H1 (cell line): ENCODE results near the gene ADIPOR2. TPM values are rescaled to one million over a fixed set of nuclear protein-coding genes. Genes with fewer than 3 reads are reported as not detected.

ENCODE experiments used
- CTCF ChIA-PET: fragments of 300-600 bp; sonication (Branson Sonifier 250); formaldehyde crosslinking; loops from one replicate; lab custom pipeline; 2021; ENCODE audit not compliant: partially characterized antibody; lab: Charles Lee
- POLR2A ChIA-PET: fragments of 300-600 bp; sonication (Branson Sonifier 250); formaldehyde crosslinking; loops from one replicate; lab custom pipeline; 2021; ENCODE audit warnings: inconsistent platforms; ENCODE audit not compliant: partially characterized antibody; lab: Charles Lee
- DNase-seq, 2 experiments: peaks; one replicate each; pipeline versions ENCODE4 v3.0.0 to v3.0.0-alpha.2; 2010 to 2022; ENCODE audit warnings: low spot score in 2 of 2, low read depth in 1 of 2, mixed read lengths in 1 of 2
- FAIRE-seq: peaks from 2 replicates; lab custom pipeline; 2011; peaks lifted over from hg19 to GRCh38; lab: Jason Lieb, UNC
- H2AFZ ChIP-seq: 2 replicates; pipeline ENCODE4 v1.8.1; 2012; ENCODE audit warnings: low read length, inconsistent platforms
- H2AK5ac ChIP-seq: 2 replicates; pipeline ENCODE4 v1.6.1; 2013; ENCODE audit warnings: low read depth, low read length
- H2BK120ac ChIP-seq: replicated peaks from 2 replicates; pipeline ENCODE3; 2013; ENCODE audit warnings: low read depth, low read length, inconsistent platforms
- H2BK12ac ChIP-seq: 2 replicates; pipeline ENCODE4 v1.6.1; 2013; ENCODE audit warnings: low read depth, low read length
- H2BK15ac ChIP-seq: 2 replicates; pipeline ENCODE4 v1.6.1; 2013; ENCODE audit warnings: low read length
- H2BK20ac ChIP-seq: 2 replicates; pipeline ENCODE4 v1.6.1; 2013; ENCODE audit warnings: low read length
- H2BK5ac ChIP-seq: 2 replicates; pipeline ENCODE4 v1.6.1; 2013; ENCODE audit warnings: low read depth, low read length
- H3K14ac ChIP-seq: 2 replicates; pipeline ENCODE4 v1.6.1; 2013; ENCODE audit warnings: inconsistent platforms; ENCODE audit not compliant: insufficient read length
- H3K18ac ChIP-seq: 2 replicates; pipeline ENCODE4 v1.6.1; 2013; ENCODE audit warnings: low read length; ENCODE audit errors: extremely low read depth
- H3K23ac ChIP-seq: 2 replicates; pipeline ENCODE4 v1.6.1; 2013; ENCODE audit warnings: inconsistent platforms; ENCODE audit not compliant: insufficient read length
- H3K23me2 ChIP-seq: 2 replicates; pipeline ENCODE4 v1.6.1; 2013; ENCODE audit warnings: low read depth, low read length
- H3K27ac ChIP-seq: 2 replicates; pipeline ENCODE4 v1.6.1; 2011; ENCODE audit warnings: low read depth, low read length, inconsistent platforms
- H3K27me3 ChIP-seq, 4 experiments: replicated peaks in 1 of 4; 1 replicate in 1 of 4; 2 replicates in 3 of 4; pipeline versions ENCODE4 v1.6.1 to v1.8.1; 2011 to 2013; ENCODE audit warnings: low read length in 3 of 4, mild to moderate bottlenecking in 3 of 4, inconsistent platforms in 2 of 4, mixed read lengths in 2 of 4, moderate library complexity in 1 of 4; ENCODE audit not compliant: control insufficient read depth in 3 of 4, insufficient read depth in 3 of 4; ENCODE audit errors: extremely low read depth in 1 of 4
- H3K36me3 ChIP-seq, 4 experiments: 2 replicates each; pipeline versions ENCODE4 v1.6.1 to v1.8.1; 2011 to 2013; ENCODE audit warnings: mild to moderate bottlenecking in 4 of 4, low read length in 3 of 4, moderate library complexity in 2 of 4, control low read depth in 1 of 4, inconsistent platforms in 1 of 4; ENCODE audit not compliant: insufficient read depth in 4 of 4, control insufficient read depth in 2 of 4
- H3K4ac ChIP-seq: replicated peaks from 2 replicates; pipeline ENCODE3; 2013; ENCODE audit warnings: low read length, low read depth, mixed read lengths, inconsistent platforms; ENCODE audit not compliant: insufficient read length
- H3K4me1 ChIP-seq, 4 experiments: replicated peaks in 1 of 4; 1 replicate in 1 of 4; 2 replicates in 3 of 4; pipeline versions ENCODE4 v1.6.1 to v1.8.1; 2011 to 2013; ENCODE audit warnings: low read length in 3 of 4, inconsistent platforms in 2 of 4, mixed read lengths in 1 of 4; ENCODE audit not compliant: insufficient read depth in 4 of 4, control insufficient read depth in 3 of 4
- H3K4me2 ChIP-seq, 2 experiments: 2 replicates each; pipeline versions ENCODE4 v1.6.1 to v1.8.1; 2011 to 2013; ENCODE audit warnings: low read depth in 2 of 2, low read length in 2 of 2, control low read depth in 1 of 2, inconsistent platforms in 1 of 2, mild to moderate bottlenecking in 1 of 2; ENCODE audit not compliant: insufficient read depth in 1 of 2
- H3K4me3 ChIP-seq, 4 experiments: fragments of 200-600, 300-600 bp in 1 of 4; sonication (generic), shearing (Covaris generic), sonication (Bioruptor Twin) in 1 of 4; 2 replicates each; pipeline versions ENCODE4 v1.5.1 to v1.8.1; 2011 to 2016; ENCODE audit warnings: low read length in 4 of 4, low read depth in 3 of 4, control low read depth in 2 of 4, inconsistent platforms in 2 of 4, mild to moderate bottlenecking in 2 of 4, mixed read lengths in 1 of 4, moderate library complexity in 1 of 4; ENCODE audit not compliant: insufficient read depth in 2 of 4; ENCODE audit errors: extremely low read depth in 1 of 4
- H3K56ac ChIP-seq: replicated peaks from 2 replicates; pipeline ENCODE3; 2013; ENCODE audit warnings: low read depth, mild to moderate bottlenecking, mixed read lengths, low read length, inconsistent platforms; ENCODE audit not compliant: insufficient read length
- H3K79me1 ChIP-seq: 2 replicates; pipeline ENCODE4 v1.6.1; 2013; ENCODE audit warnings: low read depth, low read length, control low read depth
- H3K79me2 ChIP-seq, 2 experiments: 2 replicates each; pipeline versions ENCODE4 v1.6.1 to v1.8.1; 2012 to 2013; ENCODE audit warnings: low read length in 2 of 2, mild to moderate bottlenecking in 2 of 2, inconsistent platforms in 1 of 2; ENCODE audit not compliant: insufficient read depth in 2 of 2, control insufficient read depth in 1 of 2
- H3K9ac ChIP-seq, 4 experiments: replicated peaks in 1 of 4; 1 replicate in 1 of 4; 2 replicates in 3 of 4; pipeline versions ENCODE4 v1.6.1 to v1.8.1; 2011 to 2013; ENCODE audit warnings: low read depth in 3 of 4, low read length in 3 of 4, control low read depth in 2 of 4, mild to moderate bottlenecking in 2 of 4, moderate library complexity in 2 of 4, inconsistent platforms in 1 of 4; ENCODE audit errors: extremely low read depth in 1 of 4
- H3K9me3 ChIP-seq, 2 experiments: 2 replicates each; pipeline versions ENCODE4 v1.6.1 to v1.8.1; 2012 to 2013; ENCODE audit warnings: mild to moderate bottlenecking in 2 of 2, moderate library complexity in 2 of 2, control low read depth in 1 of 2, inconsistent platforms in 1 of 2, low read depth in 1 of 2, low read length in 1 of 2, mixed read lengths in 1 of 2; ENCODE audit not compliant: insufficient read depth in 2 of 2
- H4K20me1 ChIP-seq, 2 experiments: replicated peaks in 1 of 2; 2 replicates each; pipeline versions ENCODE3 to v1.8.1; 2011 to 2013; ENCODE audit warnings: inconsistent platforms in 2 of 2, low read length in 2 of 2, mild to moderate bottlenecking in 1 of 2; ENCODE audit not compliant: insufficient read depth in 2 of 2, control insufficient read depth in 1 of 2
- H4K5ac ChIP-seq: 2 replicates; pipeline ENCODE4 v1.6.1; 2013; ENCODE audit warnings: low read length, low read depth, mixed read lengths, inconsistent platforms; ENCODE audit not compliant: insufficient read length
- H4K8ac ChIP-seq: 2 replicates; pipeline ENCODE4 v1.8.0; 2013; ENCODE audit warnings: mild to moderate bottlenecking, moderate library complexity, low read length, inconsistent platforms; ENCODE audit not compliant: insufficient read depth; ENCODE audit errors: extremely low read depth
- H4K91ac ChIP-seq: replicated peaks from 2 replicates; pipeline ENCODE3; 2013; ENCODE audit warnings: low read length, mixed read lengths, inconsistent platforms; ENCODE audit not compliant: insufficient read length
- ASH2L ChIP-seq: fragments of 200-600, 300-600 bp; sonication (generic); IDR thresholded peaks from one replicate; pipeline ENCODE4 v1.7.1; 2017; ENCODE audit warnings: low read length
- JUN ChIP-seq: IDR thresholded peaks from 2 replicates; pipeline ENCODE4 v1.6.1; 2011; ENCODE audit warnings: low read depth, mild to moderate bottlenecking, improper control_type of control experiment, low read length
- SAP30 ChIP-seq: fragments of 300-600 bp; sonication (generic); IDR thresholded peaks from 2 replicates; pipeline ENCODE4 v1.7.1; 2012; ENCODE audit warnings: low read length, moderate library complexity, mild to moderate bottlenecking, inconsistent platforms; ENCODE audit not compliant: insufficient read depth, insufficient replicate concordance
- SIN3A ChIP-seq, 2 experiments: IDR thresholded peaks in 1 of 2; conservative IDR thresholded peaks in 1 of 2; 2 replicates each; pipeline ENCODE4 v1.6.1; 2011 to 2012; ENCODE audit warnings: low read length in 2 of 2, improper control_type of control experiment in 1 of 2, low read depth in 1 of 2, mild to moderate bottlenecking in 1 of 2
- SIX5 ChIP-seq: IDR thresholded peaks from 2 replicates; pipeline ENCODE4 v1.6.1; 2011; ENCODE audit warnings: mild to moderate bottlenecking, low read depth, low read length
- TCF12 ChIP-seq: IDR thresholded peaks from 2 replicates; pipeline ENCODE4 v1.6.1; 2011; ENCODE audit warnings: low read depth, mild to moderate bottlenecking, low read length
- USF2 ChIP-seq: IDR thresholded peaks from 2 replicates; pipeline ENCODE4 v1.6.1; 2011; ENCODE audit warnings: low read length, improper control_type of control experiment
- WGBS, 2 experiments: shearing (Covaris generic) in 1 of 2; methylation state at CpG; one replicate each; pipeline versions ENCODE4 v1.1.6 to v1.1.7; 2013 to 2015; ENCODE audit warnings: low lambda C conversion rate in 2 of 2, mixed read lengths in 2 of 2, inconsistent platforms in 1 of 2, low coverage in 1 of 2, missing lambda C conversion rate in 1 of 2; ENCODE audit not compliant: insufficient replicate concordance in 2 of 2, insufficient coverage in 1 of 2, insufficient read length in 1 of 2; ENCODE audit errors: extremely low coverage in 1 of 2, missing lambda C conversion rate in 1 of 2; 5-methylcytosine and 5-hydroxymethylcytosine counted together
- polyA plus RNA-seq, 7 experiments: library from polyadenylated mRNA; depleted of rRNA in 3 of 7; stranded (reverse) in 5 of 7; unstranded in 2 of 7; fragments of >200 nt in 5 of 7; fragments of 200-250 nt in 2 of 7; gene quantifications; 1 replicate in 5 of 7; 2 replicates in 1 of 7; 4 replicates in 1 of 7; pipeline versions ENCODE4 v1.2.1 to v1.2.3, GENCODE V29; 2011 to 2013; ENCODE audit warnings: missing spikeins in 2 of 7, mixed read lengths in 2 of 7
- total RNA-seq: library from RNA; stranded (reverse); fragmentation: NEBNext Ultra II Directional; extraction: Animal tissue kit (Norgen Biotek cat#: 25700); gene quantifications from 2 replicates; pipeline ENCODE4 v1.2.1, GENCODE V29; 2021
- TF ChIP-seq, protein P1 (sequence below): IDR thresholded peaks from 2 replicates; pipeline ENCODE4 v1.6.1; 2012; ENCODE audit warnings: inconsistent platforms
- TF ChIP-seq, protein P2 (sequence below): IDR thresholded peaks from 2 replicates; pipeline ENCODE4 v1.6.1; 2012; ENCODE audit warnings: low read length, inconsistent platforms
- TF ChIP-seq, protein P3 (sequence below): IDR thresholded peaks from 2 replicates; pipeline ENCODE4 v1.6.1; 2012; ENCODE audit warnings: inconsistent platforms

The ADIPOR2 gene
- total and polyA plus RNA-seq, 2 of the 8 experiments (the other 6 are each of a cell fraction or from before 2014, with no cell fraction given): 17.5 to 50.8 TPM

DNA sequence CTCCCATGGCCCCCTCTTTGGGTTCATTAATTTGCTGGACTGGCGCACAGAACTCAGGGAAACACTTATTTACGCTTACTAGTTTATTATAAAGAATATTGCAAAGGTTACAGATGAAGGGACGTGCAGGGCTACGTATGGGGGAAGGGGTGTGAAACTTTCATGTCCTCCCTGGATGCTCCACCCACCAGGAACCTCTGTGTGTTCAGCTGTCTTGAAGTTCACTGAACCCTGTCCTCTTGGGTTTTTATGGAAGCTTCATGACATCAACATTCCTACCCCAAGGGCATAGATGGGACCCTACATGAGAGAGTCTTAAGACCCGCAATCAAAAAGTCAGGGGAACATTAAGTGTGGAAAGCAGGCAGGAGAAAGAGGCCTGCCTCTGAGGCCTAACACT, 58.1 kb downstream of the ADIPOR2 start:
- H4K8ac ChIP-seq: no peak overlapping the region
- H4K91ac ChIP-seq: no peak overlapping the region
- H3K79me2 ChIP-seq: peaks cover 0 to 57% of the 10 kb centered on the region in 2 experiments; a peak in 2 of 4 replicates
- no peak overlapping the region for H2BK20ac ChIP-seq
- H3K23me2 ChIP-seq: no peaks in the 10 kb centered on the region
- POLR2A ChIA-PET: interaction anchor here (1.0 kb wide), 1 partner anchor 21 kb away, joined by 4 read pairs; no protein-coding TSS in a partner anchor
- no peaks in the 10 kb centered on the region; a peak in 1 of 4 replicates for H3K9me3 ChIP-seq
- H3K14ac ChIP-seq: no peak overlapping the region
- peaks cover 0 to 6% (median 1%) of the 10 kb centered on the region in 4 experiments; a peak in 2 of 8 replicates for H3K36me3 ChIP-seq
- H2BK15ac ChIP-seq: no peak overlapping the region
- H2BK5ac ChIP-seq: no peak overlapping the region
- no peak overlapping the region for H2AK5ac ChIP-seq
- H3K4ac ChIP-seq: no peak overlapping the region
- 0 out of 7 replicates have a peak, but pooled peaks cover 0 to 2% (median 0%) of the 10 kb centered on the region in 4 experiments for H3K27me3 ChIP-seq
- H3K4me3 ChIP-seq: no peak overlapping the region
- H2BK120ac ChIP-seq: no peak overlapping the region
- H3K56ac ChIP-seq: no peak overlapping the region
- no peak overlapping the region for H3K9ac ChIP-seq
- H3K23ac ChIP-seq: no peak overlapping the region
- peaks cover 0 to 2% of the 10 kb centered on the region in 2 experiments for H4K20me1 ChIP-seq
- H3K4me1 ChIP-seq: no peaks in the 10 kb centered on the region
- H2BK12ac ChIP-seq: no peak overlapping the region
- H4K5ac ChIP-seq: no peak overlapping the region
- H3K18ac ChIP-seq: no peak overlapping the region
- no peak overlapping the region for H3K4me2 ChIP-seq
- FAIRE-seq: no peak
- CTCF ChIA-PET: no interaction called here
- 89% methylated on average over 5 of the region's 5 CpGs; no CpG with 5 or more reads in 1 of the 2 experiments for WGBS, 2 experiments
- H3K27ac ChIP-seq: no peak overlapping the region
- no peaks in the 10 kb centered on the region for H3K79me1 ChIP-seq
- no peak for DNase-seq
- no peak overlapping the region for H2AFZ ChIP-seq
- TF ChIP-seq, protein P1, sequence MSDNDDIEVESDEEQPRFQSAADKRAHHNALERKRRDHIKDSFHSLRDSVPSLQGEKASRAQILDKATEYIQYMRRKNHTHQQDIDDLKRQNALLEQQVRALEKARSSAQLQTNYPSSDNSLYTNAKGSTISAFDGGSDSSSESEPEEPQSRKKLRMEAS: no peak
- no peak for TF ChIP-seq ASH2L
- TF ChIP-seq, protein P2, sequence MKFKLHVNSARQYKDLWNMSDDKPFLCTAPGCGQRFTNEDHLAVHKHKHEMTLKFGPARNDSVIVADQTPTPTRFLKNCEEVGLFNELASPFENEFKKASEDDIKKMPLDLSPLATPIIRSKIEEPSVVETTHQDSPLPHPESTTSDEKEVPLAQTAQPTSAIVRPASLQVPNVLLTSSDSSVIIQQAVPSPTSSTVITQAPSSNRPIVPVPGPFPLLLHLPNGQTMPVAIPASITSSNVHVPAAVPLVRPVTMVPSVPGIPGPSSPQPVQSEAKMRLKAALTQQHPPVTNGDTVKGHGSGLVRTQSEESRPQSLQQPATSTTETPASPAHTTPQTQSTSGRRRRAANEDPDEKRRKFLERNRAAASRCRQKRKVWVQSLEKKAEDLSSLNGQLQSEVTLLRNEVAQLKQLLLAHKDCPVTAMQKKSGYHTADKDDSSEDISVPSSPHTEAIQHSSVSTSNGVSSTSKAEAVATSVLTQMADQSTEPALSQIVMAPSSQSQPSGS: no peak
- TF ChIP-seq JUN: no peak
- no peak for TF ChIP-seq TCF12
- no peak for TF ChIP-seq SIN3A (conservative IDR thresholded peaks at IDR 0.05 in 1 of 2, IDR thresholded peaks at IDR 0.05 in 1 of 2; ENCODE audit: low read depth in 1 of 2, low read length in 2 of 2)
- TF ChIP-seq, protein P3, sequence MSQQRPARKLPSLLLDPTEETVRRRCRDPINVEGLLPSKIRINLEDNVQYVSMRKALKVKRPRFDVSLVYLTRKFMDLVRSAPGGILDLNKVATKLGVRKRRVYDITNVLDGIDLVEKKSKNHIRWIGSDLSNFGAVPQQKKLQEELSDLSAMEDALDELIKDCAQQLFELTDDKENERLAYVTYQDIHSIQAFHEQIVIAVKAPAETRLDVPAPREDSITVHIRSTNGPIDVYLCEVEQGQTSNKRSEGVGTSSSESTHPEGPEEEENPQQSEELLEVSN: no peak
- no peak for TF ChIP-seq SAP30
- no peak for TF ChIP-seq USF2
- TF ChIP-seq SIX5: no peak
